Sigmoid colon (tissue), 7 donors: Measurements from ENCODE around the gene GART. TPM values are rescaled to one million over a fixed set of nuclear protein-coding genes. Genes with fewer than 3 reads are reported as not detected.

Experiments used
- DNase-seq: peaks from one replicate; pipeline ENCODE4 v3.0.0-alpha.2; 2019
- H3K27ac ChIP-seq, 4 donors: fragments of 200-600 bp; sonication (generic); one replicate each; pipeline ENCODE4 v1.5.1; 2016 to 2019; ENCODE audit warnings: mild to moderate bottlenecking in 1 of 4
- H3K27me3 ChIP-seq, 3 donors: fragments of 200-600 bp; sonication (generic); one replicate each; pipeline ENCODE4 v1.5.1; 2019; ENCODE audit warnings: mild to moderate bottlenecking in 1 of 3
- H3K36me3 ChIP-seq, 4 donors: fragments of 200-600 bp; sonication (generic); one replicate each; pipeline ENCODE4 v1.5.1; 2016 to 2019
- H3K4me1 ChIP-seq, 4 donors: fragments of 200-600 bp; sonication (generic); one replicate each; pipeline ENCODE4 v1.5.1; 2017 to 2019
- H3K4me3 ChIP-seq, 4 donors: fragments of 200-600 bp; sonication (generic); one replicate each; pipeline ENCODE4 v1.5.1; 2017 to 2019; ENCODE audit warnings: mild to moderate bottlenecking in 2 of 4, moderate library complexity in 1 of 4
- H3K9me3 ChIP-seq, 4 donors: fragments of 200-600 bp in 3 of 4; sonication (generic) in 3 of 4; one replicate each; pipeline versions ENCODE4 v1.5.1 to v1.6.1; 2013 to 2019
- CTCF ChIP-seq, 4 experiments: fragments of 450-650 bp in 3 of 4; fragments of 200-600 bp in 1 of 4; IDR thresholded peaks; one replicate each; pipeline ENCODE4 v1.5.1; 2016 to 2019; ENCODE audit warnings: antibody characterized with exemption in 4 of 4, mild to moderate bottlenecking in 3 of 4, moderate library complexity in 2 of 4
- EP300 ChIP-seq, 4 donors: sonication (generic); formaldehyde crosslinking; IDR thresholded peaks; one replicate each; pipeline ENCODE4 v1.6.1; 2017; ENCODE audit warnings: antibody characterized with exemption in 4 of 4
- POLR2A ChIP-seq, 2 donors: fragments of 450-650 bp; IDR thresholded peaks; one replicate each; pipeline ENCODE4 v1.6.1; 2016; ENCODE audit warnings: antibody characterized with exemption in 2 of 2, mild to moderate bottlenecking in 2 of 2, moderate library complexity in 2 of 2
- POLR2AphosphoS5 ChIP-seq, 4 donors: sonication (generic); formaldehyde crosslinking; IDR thresholded peaks; one replicate each; pipeline ENCODE4 v1.6.1; 2017; ENCODE audit warnings: antibody characterized with exemption in 4 of 4
- WGBS, 2 donors: extraction: QIAGEN DNeasy Blood & Tissue Kit; methylation state at CpG; one replicate each; pipeline ENCODE4 v1.1.7; 2013; 5-methylcytosine and 5-hydroxymethylcytosine counted together
- intact Hi-C: fragments of 100-400 bp; cut with DNase I; formaldehyde crosslinking; loops from one replicate; pipeline ENCODE4 v1.15.1; 2023
- polyA plus RNA-seq, 3 donors: library from polyadenylated mRNA; stranded (reverse); fragments of 200-250 nt; gene quantifications; one replicate each; pipeline ENCODE4 v1.2.3, GENCODE V29; 2013
- total RNA-seq, 4 donors: library from RNA; depleted of rRNA; stranded (reverse); fragments of >200 nt; gene quantifications; one replicate each; pipeline ENCODE4 v1.1.0, GENCODE V29; 2016
- donor health status: healthy with polysubstance abuse.
- donor health status: Bipolar disorder and iron deficiency.
- donor health status: healthy.

Gene GART
- total and polyA plus RNA-seq, 7 donors, result 10.8 to 78.5 (median 53.2) TPM

GRCh38 chr21:33479679-33480480 lies 62.0 kb downstream of the GART start, which contains the start of gene TMEM50B:
TSS of gene TMEM50B (minus strand) at chr21:33479974. CDS start at chr21:33468885, 11,089 bp downstream.
- peaks cover 3 to 21% (median 17%) of the 10 kb centered on the region in 4 donors for H3K4me1 ChIP-seq
- peak within 1 kb of the TSS; percentile 96 to 100 (median 99) for H3K27ac ChIP-seq
- H3K9me3 ChIP-seq, result no peaks in the 10 kb centered on the region
- no peaks in the 10 kb centered on the region for H3K36me3 ChIP-seq
- TF ChIP-seq EP300 (IDR thresholded peaks at IDR 0.05), result no peak
- TF ChIP-seq POLR2AphosphoS5 (IDR thresholded peaks at IDR 0.05), result peak; percentile 95 to 99 (median 98)
- TF ChIP-seq CTCF (IDR thresholded peaks at IDR 0.05), result peak; percentile 46 to 60 (median 51)
- TF ChIP-seq POLR2A (IDR thresholded peaks at IDR 0.05), result peak; percentile 88 to 93
- intact Hi-C loops, result loop anchor here (2.0 to 5.0 kb wide), 2 partner anchors 61 to 162 kb away; partner anchors contain the start of genes CRYZL1 and ITSN1
- 0 to 1% methylated on average over 93 of the region's 93 CpGs for WGBS, 2 donors
- peak within 1 kb of the TSS; percentile 86 to 99 (median 96) for H3K4me3 ChIP-seq
- peak; percentile 98 for DNase-seq
- no peaks in the 10 kb centered on the region for H3K27me3 ChIP-seq

- Histone ChIP-seq H3K27ac (peak overlapping the region; percentile 96 to 100 (median 99)), H3K27me3 (no peaks in the 10 kb centered on the region), H3K4me3 (peak overlapping the region; percentile 86 to 99 (median 96)), H3K4me1 (peaks cover 3 to 21% (median 17%) of the 10 kb centered on the region in 4 donors), H3K36me3 (no peaks in the 10 kb centered on the region), H3K9me3 (no peaks in the 10 kb centered on the region)
- intact Hi-C loops, result loop anchor here (5.0 kb wide), 1 partner anchor 163 kb away; the partner anchor contains the start of genes CRYZL1 and ITSN1
- no peak for DNase-seq
- 0 to 1% methylated on average over 68 of the region's 68 CpGs for WGBS, 2 donors
- no peak for TF ChIP-seq POLR2A (IDR thresholded peaks at IDR 0.05)
- no peak for TF ChIP-seq EP300 (IDR thresholded peaks at IDR 0.05)
- TF ChIP-seq CTCF (IDR thresholded peaks at IDR 0.05), result no peak
- no peak for TF ChIP-seq POLR2AphosphoS5 (IDR thresholded peaks at IDR 0.05)
These were observed 62.8 kb downstream of the GART start for GRCh38 chr21:33478935-33479678.

- Histone ChIP-seq H3K27me3 (no peaks in the 10 kb centered on the region), H3K27ac (peak overlapping the region; percentile 96 to 100 (median 99)), H3K4me1 (peaks cover 3 to 21% (median 17%) of the 10 kb centered on the region in 4 donors), H3K4me3 (peak overlapping the region in 3 of 4 donors; percentile 94 to 99 (median 97)), H3K9me3 (no peaks in the 10 kb centered on the region), H3K36me3 (no peaks in the 10 kb centered on the region)
- DNase-seq, result no peak
- intact Hi-C loops, result loop anchor here (5.0 kb wide), 1 partner anchor 164 kb away; the partner anchor contains the start of genes CRYZL1 and ITSN1
- 52 to 67% methylated on average over 9 of the region's 9 CpGs for WGBS, 2 donors
- TF ChIP-seq CTCF (IDR thresholded peaks at IDR 0.05) (no peak), EP300 (IDR thresholded peaks at IDR 0.05) (no peak), POLR2AphosphoS5 (IDR thresholded peaks at IDR 0.05) (no peak), POLR2A (IDR thresholded peaks at IDR 0.05) (no peak)
These were observed 63.7 kb downstream of the GART start for GRCh38 chr21:33478182-33478581.

- H3K27me3 ChIP-seq, result no peaks in the 10 kb centered on the region
- no peak overlapping the region for H3K27ac ChIP-seq
- no peak overlapping the region for H3K4me3 ChIP-seq
- TF ChIP-seq POLR2AphosphoS5 (IDR thresholded peaks at IDR 0.05), result no peak
- TF ChIP-seq EP300 (IDR thresholded peaks at IDR 0.05), result no peak
- TF ChIP-seq POLR2A (IDR thresholded peaks at IDR 0.05), result no peak
- TF ChIP-seq CTCF (IDR thresholded peaks at IDR 0.05), result no peak
- intact Hi-C loops, result loop anchor here (5.0 kb wide), 1 partner anchor 165 kb away; the partner anchor contains the start of genes CRYZL1 and ITSN1
- no peaks in the 10 kb centered on the region for H3K9me3 ChIP-seq
- no peaks in the 10 kb centered on the region for H3K36me3 ChIP-seq
- 88 to 90% methylated on average over 7 of the region's 7 CpGs for WGBS, 2 donors
- DNase-seq, result no peak
- peaks cover 3 to 21% (median 17%) of the 10 kb centered on the region in 4 donors for H3K4me1 ChIP-seq
These were observed 64.9 kb downstream of the GART start for GRCh38 chr21:33477066-33477465.
